NB4 (cell line): ENCODE data around the gene NEO1.

Source experiments
- DNase-seq: peaks from one replicate; pipeline ENCODE4 v3.0.0; 2010; ENCODE audit warnings: low read depth
- H3K4me3 ChIP-seq: one replicate; pipeline ENCODE4 v1.5.1; 2011; ENCODE audit warnings: mild to moderate bottlenecking, low read depth, low read length, moderate library complexity
- CTCF ChIP-seq: IDR thresholded peaks from one replicate; pipeline ENCODE4 v1.5.1; 2012; ENCODE audit warnings: low read depth, low read length
- MAX ChIP-seq: IDR thresholded peaks from 2 replicates; pipeline ENCODE4 v1.6.1; 2011; ENCODE audit warnings: low read depth, low read length
- MYC ChIP-seq: IDR thresholded peaks from 2 replicates; pipeline ENCODE4 v1.6.1; 2011; ENCODE audit warnings: low read depth, low read length
- POLR2A ChIP-seq: IDR thresholded peaks from 2 replicates; pipeline ENCODE4 v1.6.1; 2011; ENCODE audit warnings: mild to moderate bottlenecking; ENCODE audit not compliant: insufficient read length; ENCODE audit errors: extremely low read depth

The NEO1 gene

DNA sequence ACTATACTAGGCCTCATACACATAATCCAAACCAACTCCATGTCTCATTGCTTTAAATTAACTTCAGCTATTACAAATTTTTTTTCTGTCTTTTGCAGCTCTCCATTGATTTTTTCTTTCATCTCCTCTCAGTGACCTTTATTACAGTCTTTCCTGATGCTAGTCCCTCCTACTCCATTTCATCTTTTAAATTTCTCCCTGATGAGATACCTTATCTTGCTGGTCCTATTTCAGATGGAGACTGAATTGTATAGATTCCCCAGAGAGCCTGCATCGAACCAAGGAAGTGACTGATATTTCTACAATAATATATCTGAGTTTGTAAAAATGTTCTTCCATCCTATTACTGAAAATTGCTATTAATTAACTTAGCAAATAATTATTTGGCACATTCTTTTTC lies 45.7 kb upstream of the NEO1 start:
- TF ChIP-seq MYC (no peak), MAX (no peak), POLR2A (no peak), CTCF (no peak)
- DNase-seq = no peak

DNA sequence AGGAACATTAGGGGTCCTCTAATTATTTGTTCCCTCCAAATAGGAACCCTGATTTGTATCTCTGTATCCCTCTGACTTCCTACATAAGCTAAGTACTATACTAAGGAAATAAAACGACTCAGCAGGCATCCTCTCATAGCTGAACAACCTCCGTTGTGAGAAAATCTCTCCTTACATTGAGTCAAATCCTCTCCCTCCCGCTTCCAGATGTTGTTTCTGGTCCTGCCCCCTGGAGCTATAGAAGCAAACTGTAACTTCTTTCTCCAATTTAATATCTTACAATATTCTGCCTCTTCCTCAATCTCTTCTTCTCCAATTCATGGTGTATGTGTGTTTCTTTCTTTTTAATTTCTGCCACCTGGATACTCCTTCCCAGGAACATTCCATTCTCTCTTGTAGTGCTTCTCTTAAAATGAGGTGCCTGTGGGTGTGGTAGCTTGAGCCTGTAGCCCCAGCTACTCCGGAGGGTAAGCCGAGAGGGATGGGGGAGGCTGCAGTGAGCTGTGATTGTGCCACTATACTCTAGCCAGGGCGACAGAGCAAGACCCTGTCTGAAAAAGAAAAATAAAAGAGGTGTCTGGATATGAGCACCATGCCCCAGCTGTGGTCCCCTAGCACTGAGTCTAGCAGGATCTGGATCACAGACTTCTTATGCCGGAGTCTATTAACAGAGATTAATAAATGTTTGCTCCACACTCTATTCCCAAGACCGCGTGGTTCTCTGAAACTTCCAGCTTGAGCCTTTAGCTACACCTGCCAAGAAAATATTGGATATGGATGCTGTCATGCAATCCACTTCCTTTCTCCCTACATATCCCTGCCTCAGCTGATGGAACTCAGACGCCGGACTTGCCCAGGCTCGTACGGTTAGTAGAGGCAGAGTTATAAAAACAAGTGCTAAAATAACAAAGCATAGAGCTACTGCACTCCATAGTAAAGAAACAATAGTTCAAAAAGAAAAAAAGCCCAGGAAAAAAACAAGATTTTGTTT lies 42.9 kb upstream of the NEO1 start:
- DNase-seq = no peak
- no peak for TF ChIP-seq MYC
- no peak for TF ChIP-seq MAX
- TF ChIP-seq CTCF = no peak
- TF ChIP-seq POLR2A = no peak
- no peak overlapping the region for H3K4me3 ChIP-seq

More for the DNA sequence above, 45.7 kb upstream of the NEO1 start:
- H3K4me3 ChIP-seq = no peak overlapping the region

DNA sequence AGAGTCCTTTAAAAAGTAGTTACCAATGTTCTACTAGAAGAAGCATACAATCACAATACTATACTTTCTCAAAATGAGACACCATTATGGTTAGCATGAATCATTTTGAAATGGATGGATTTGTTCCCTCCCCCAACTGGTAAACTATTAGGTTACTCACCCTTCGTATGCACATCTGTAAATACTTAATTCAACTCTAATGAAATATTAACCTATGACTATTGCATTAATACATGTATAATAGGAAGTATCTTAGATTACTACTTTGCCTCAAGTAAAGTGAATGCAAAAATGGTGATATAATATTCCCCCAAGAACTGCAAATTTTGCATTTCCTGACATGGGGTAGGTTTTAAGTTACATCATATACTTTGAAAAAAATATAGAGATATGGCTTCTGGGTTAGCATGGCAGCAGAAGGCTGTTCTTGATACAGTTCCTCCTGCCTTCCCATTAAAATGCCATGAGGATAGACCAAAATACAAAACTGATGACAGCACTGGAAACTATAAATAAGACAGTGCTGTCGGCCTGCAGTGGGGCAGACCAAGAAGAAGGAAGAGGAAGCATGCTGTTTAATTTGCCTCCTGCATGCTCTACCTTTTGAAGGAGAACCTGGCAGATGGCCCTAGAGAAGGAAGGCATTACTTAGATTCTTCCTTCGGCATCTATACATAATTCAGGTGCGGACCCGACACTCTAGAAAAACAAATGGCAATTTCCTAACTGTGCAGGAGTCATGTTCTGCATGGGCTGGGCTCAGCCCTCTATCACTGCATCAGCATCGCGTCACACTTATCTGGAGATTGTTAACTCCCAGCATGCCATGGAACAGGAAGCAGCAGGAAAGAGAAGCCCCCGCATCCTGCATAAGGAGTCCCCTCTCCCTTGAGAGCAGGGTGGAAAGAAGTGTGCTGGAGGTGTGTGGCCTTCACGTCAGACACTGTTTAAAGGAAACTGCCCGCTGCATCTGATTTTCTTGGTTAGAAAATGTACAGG lies 41.8 kb upstream of the NEO1 start:
- no peak for TF ChIP-seq POLR2A
- TF ChIP-seq MAX = no peak
- TF ChIP-seq CTCF = no peak
- TF ChIP-seq MYC = no peak
- no peak for DNase-seq
- no peak overlapping the region for H3K4me3 ChIP-seq

DNA sequence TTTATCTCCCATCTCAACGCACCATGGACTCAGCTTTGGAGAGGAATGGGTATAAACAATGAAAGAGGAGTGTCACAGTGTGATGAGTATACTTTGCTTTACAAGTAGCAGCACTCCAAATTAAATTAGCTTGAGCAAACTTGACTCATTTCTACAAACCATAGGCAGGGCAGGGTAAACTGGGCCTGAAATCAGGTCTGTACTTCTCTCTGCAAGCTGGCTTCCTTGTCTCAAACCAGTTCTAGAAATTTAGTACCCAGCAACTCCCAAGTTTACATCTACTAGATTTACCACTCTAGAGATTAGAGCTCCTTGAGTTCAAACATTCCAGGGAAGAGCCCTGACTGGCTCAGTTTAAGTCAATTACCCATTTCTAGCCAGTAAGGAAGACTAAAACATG lies 37.4 kb upstream of the NEO1 start:
- no peak overlapping the region for H3K4me3 ChIP-seq
- TF ChIP-seq CTCF (no peak), MAX (no peak), MYC (no peak), POLR2A (no peak)
- no peak for DNase-seq

- DNase-seq = no peak
- TF ChIP-seq MYC (no peak), POLR2A (no peak), CTCF (no peak), MAX (no peak)
Measured at GRCh38 chr15:73015493-73015892, 36.8 kb upstream of the NEO1 start.

More at GRCh38 chr15:73015493-73015892, 36.8 kb upstream of the NEO1 start:
- H3K4me3 ChIP-seq = no peak overlapping the region
